HG02678 (cell line): ENCODE measurements around the gene POLA1.

Experiments
- ATAC-seq: cut with Tn5 transposase; IDR thresholded peaks from one replicate; pipeline ENCODE4 v1.9.1; 2021; ENCODE audit warnings: mild to moderate bottlenecking, moderate library complexity; ENCODE audit not compliant: unreplicated experiment

The POLA1 gene

GRCh38 chrX:24965372-24965771 lies 271.7 kb downstream of the POLA1 start:
- ATAC-seq, result no peak

DNA sequence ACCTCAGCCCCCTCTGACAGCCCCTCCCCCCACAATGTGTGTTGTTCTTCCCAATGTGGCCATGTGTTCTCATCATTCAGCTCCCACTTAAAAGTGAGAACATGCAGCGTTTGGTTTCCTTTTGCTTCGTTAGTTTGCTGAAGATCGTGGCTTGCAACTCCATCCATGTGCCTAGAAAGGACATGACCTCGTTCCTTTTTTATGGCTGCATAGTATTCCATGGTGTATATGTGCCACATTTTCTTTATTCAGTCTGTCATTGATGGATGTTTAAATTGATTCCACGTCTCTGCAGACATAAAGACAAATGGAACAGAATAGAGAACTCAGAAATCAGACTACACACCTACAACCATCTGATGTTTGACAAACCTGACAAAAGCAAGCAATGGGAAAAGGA lies 276.1 kb downstream of the POLA1 start:
- no peak for ATAC-seq

GRCh38 chrX:24979081-24979480 lies 285.4 kb downstream of the POLA1 start:
- no peak for ATAC-seq

DNA sequence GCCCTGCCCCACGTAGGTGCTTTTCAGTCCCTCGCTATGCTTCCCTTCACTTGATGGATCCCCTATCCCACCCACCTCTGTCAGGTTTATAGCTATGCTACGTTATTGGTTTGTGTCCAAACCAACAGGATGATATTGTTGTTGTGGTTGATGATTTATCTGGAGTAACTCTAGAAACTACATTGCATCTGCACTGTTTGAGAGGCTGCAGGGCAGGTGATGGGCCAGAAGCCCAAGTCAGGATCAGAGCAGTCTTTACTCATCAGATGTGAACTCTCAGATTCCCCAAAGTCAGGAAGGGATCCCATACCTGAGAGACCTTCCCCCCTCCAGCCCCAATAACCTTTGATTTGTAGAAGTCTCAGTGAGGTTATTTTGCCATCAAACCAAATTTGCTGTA lies 287.3 kb downstream of the POLA1 start:
- ATAC-seq, result no peak

GRCh38 chrX:24982306-24982965 lies 288.7 kb downstream of the POLA1 start:
- no peak for ATAC-seq

GRCh38 chrX:24983931-24984330 lies 290.2 kb downstream of the POLA1 start:
- ATAC-seq, result no peak

GRCh38 chrX:24985120-24985519 lies 291.4 kb downstream of the POLA1 start:
- ATAC-seq, result no peak

DNA sequence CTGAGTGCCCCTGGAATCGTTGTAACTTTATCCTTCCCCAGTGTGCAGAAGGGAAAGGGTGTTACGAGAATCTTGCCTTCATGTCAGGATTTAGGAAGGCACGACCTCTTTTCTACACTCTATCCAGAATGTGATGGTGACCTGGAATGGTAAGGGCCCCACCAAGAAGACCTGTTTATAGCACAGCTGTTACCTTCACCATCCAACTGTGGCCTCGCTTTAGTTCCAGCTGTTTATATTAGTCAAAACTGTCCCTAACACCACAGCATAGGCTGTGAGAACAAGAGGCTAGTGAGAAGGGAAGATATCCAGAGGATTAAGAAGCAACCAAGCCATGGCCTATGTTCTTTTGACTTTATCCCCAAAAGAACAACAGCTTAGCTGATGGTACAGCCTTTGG lies 294.0 kb downstream of the POLA1 start:
- no peak for ATAC-seq

DNA sequence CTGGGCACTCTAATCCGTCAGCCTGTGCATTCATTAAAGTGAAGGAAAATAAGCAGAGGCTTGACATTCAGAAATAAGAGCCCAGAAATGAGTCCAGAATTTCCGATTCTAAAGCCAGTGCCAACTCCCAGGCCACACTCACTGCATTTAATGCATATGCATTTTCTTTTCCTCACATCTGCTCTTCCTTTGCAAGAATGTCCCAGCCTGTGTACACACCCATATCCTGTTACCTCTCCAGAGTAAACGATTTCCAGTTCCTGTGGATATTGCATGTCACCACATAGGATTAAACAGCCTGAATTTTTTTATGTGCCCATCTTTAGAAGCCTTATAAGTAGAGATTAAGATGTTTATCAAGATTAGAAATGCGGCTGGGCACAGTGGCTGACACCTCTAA lies 294.6 kb downstream of the POLA1 start:
- ATAC-seq, result no peak

GRCh38 chrX:24990535-24990934 lies 296.8 kb downstream of the POLA1 start:
- no peak for ATAC-seq

DNA sequence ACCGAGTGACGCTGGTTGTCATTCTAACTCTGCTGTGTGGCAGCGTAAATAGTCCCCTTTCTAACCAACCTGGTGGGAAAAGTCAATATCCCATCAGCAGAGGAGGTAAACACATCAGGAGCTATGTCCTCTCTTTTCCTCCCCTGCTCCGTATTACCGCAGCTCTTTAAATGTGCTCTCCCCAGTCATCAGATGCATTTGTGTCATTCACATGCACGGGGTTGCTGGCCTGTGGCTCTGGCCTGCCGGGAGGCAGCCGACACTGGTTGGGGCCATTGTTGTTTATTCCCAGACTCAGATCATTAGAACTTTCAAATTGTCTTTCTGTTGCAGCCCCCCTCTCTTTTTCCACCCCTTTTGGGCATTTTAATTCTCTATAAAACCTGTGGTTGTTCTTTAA lies 300.2 kb downstream of the POLA1 start:
- no peak for ATAC-seq

- no peak for ATAC-seq
Observed at GRCh38 chrX:24996096-24996709, 302.5 kb downstream of the POLA1 start.

- ATAC-seq, result no peak
Observed at GRCh38 chrX:24999511-24999910, 305.8 kb downstream of the POLA1 start.

GRCh38 chrX:25001808-25002660 lies 308.3 kb downstream of the POLA1 start:
- no peak for ATAC-seq

GRCh38 chrX:25002661-25003020 lies 308.9 kb downstream of the POLA1 start:
- no peak for ATAC-seq

GRCh38 chrX:25003066-25003849 lies 309.5 kb downstream of the POLA1 start:
- no peak for ATAC-seq

DNA sequence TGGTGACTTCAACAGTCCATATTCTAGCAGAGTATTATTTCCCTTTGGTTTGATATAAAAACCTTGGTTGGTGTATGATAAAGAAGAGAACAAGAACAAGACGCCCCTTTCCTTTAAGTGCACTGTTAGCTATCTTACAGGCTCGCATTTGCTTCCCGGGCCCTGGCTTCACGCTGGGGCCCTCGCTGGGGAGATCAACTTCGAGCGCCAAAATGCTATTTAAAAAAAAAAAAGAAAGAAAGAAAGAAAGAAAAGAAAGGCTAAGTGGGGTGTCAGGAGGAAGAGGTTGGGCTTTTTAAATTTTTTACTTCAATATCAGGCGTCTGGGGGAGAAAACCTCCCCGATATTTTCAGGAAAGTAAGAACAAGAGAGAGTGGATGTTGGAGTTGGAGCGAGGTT lies 310.3 kb downstream of the POLA1 start:
- no peak for ATAC-seq

GRCh38 chrX:25004485-25005032 lies 310.8 kb downstream of the POLA1 start:
- no peak for ATAC-seq

- ATAC-seq, result no peak
Observed at GRCh38 chrX:25005034-25005381, 311.3 kb downstream of the POLA1 start.

- ATAC-seq, result no peak
Observed at GRCh38 chrX:25005382-25006185, 311.9 kb downstream of the POLA1 start.
